ENCODE data around the gene TBC1D10B.

TBC1D10B gene

GRCh38 chr16:30416047-30416603, 45.8 kb upstream of the TBC1D10B start:
- Histone ChIP-seq H3K4me1 (ENCODE audit: control insufficient read depth in 1 of 2, insufficient read depth in 1 of 2, low read depth in 1 of 2, low read length in 1 of 2) (peaks cover 15 to 18% of the 10 kb centered on the region in 2 experiments), H3K4me3 (ENCODE audit: low read depth in 1 of 2, low read length in 1 of 2) (no peak overlapping the region), H3K9me3 (no peaks in the 10 kb centered on the region), H3K36me3 (no peaks in the 10 kb centered on the region), H3K27ac (no peak overlapping the region), H3K27me3 (no peaks in the 10 kb centered on the region)
- TF ChIP-seq CTCF (IDR thresholded peaks at IDR 0.05): no peak

GRCh38 chr16:30414159-30414558, 43.9 kb upstream of the TBC1D10B start:
- no peak overlapping the region for H3K27ac ChIP-seq
- no peaks in the 10 kb centered on the region for H3K27me3 ChIP-seq
- H3K36me3 ChIP-seq: no peaks in the 10 kb centered on the region
- peaks cover 15 to 25% of the 10 kb centered on the region in 2 experiments for H3K4me1 ChIP-seq (ENCODE audit: control insufficient read depth in 1 of 2, insufficient read depth in 1 of 2, low read depth in 1 of 2, low read length in 1 of 2)
- H3K4me3 ChIP-seq (ENCODE audit: low read depth in 1 of 2, low read length in 1 of 2): no peak overlapping the region
- H3K9me3 ChIP-seq: no peaks in the 10 kb centered on the region
- TF ChIP-seq CTCF (IDR thresholded peaks at IDR 0.05): no peak

GRCh38 chr16:30413112-30413806, 43.0 kb upstream of the TBC1D10B start:
- no peaks in the 10 kb centered on the region for H3K36me3 ChIP-seq
- TF ChIP-seq CTCF (IDR thresholded peaks at IDR 0.05): no peak
- no peak overlapping the region for H3K27ac ChIP-seq
- no peak overlapping the region for H3K4me3 ChIP-seq (ENCODE audit: low read depth in 1 of 2, low read length in 1 of 2)
- H3K4me1 ChIP-seq (ENCODE audit: control insufficient read depth in 1 of 2, insufficient read depth in 1 of 2, low read depth in 1 of 2, low read length in 1 of 2): peaks cover 10 to 21% of the 10 kb centered on the region in 2 experiments
- no peaks in the 10 kb centered on the region for H3K9me3 ChIP-seq
- no peaks in the 10 kb centered on the region for H3K27me3 ChIP-seq

- peaks cover 10 to 24% of the 10 kb centered on the region in 2 experiments for H3K4me1 ChIP-seq (ENCODE audit: control insufficient read depth in 1 of 2, insufficient read depth in 1 of 2, low read depth in 1 of 2, low read length in 1 of 2)
- no peaks in the 10 kb centered on the region for H3K36me3 ChIP-seq
- TF ChIP-seq CTCF (IDR thresholded peaks at IDR 0.05): peak; percentile 93
- no peaks in the 10 kb centered on the region for H3K9me3 ChIP-seq
- peaks cover 7% of the 10 kb centered on the region for H3K27me3 ChIP-seq
- H3K27ac ChIP-seq: peak overlapping the region; percentile 31
- H3K4me3 ChIP-seq (ENCODE audit: low read depth in 1 of 2, low read length in 1 of 2): no peak overlapping the region
Measured at GRCh38 chr16:30409125-30410060, 39.1 kb upstream of the TBC1D10B start.

GRCh38 chr16:30407804-30408534, 37.7 kb upstream of the TBC1D10B start:
- H3K27me3 ChIP-seq: peaks cover 7% of the 10 kb centered on the region
- no peaks in the 10 kb centered on the region for H3K9me3 ChIP-seq
- peaks cover 15 to 32% of the 10 kb centered on the region in 2 experiments for H3K4me1 ChIP-seq (ENCODE audit: control insufficient read depth in 1 of 2, insufficient read depth in 1 of 2, low read depth in 1 of 2, low read length in 1 of 2)
- no peaks in the 10 kb centered on the region for H3K36me3 ChIP-seq
- peak overlapping the region; percentile 65 to 84 for H3K4me3 ChIP-seq (ENCODE audit: low read depth in 1 of 2, low read length in 1 of 2)
- peak overlapping the region; percentile 41 for H3K27ac ChIP-seq
- no peak for TF ChIP-seq CTCF (IDR thresholded peaks at IDR 0.05)

All from neutrophil (primary cell).